ENCODE measurements around the gene MAP3K2. TPM values are rescaled to one million over a fixed set of nuclear protein-coding genes. Genes with fewer than 3 reads are reported as not detected.

Gene MAP3K2
- polyA plus RNA-seq, 1 donor from 2014 or later, result 37.0 TPM

DNA sequence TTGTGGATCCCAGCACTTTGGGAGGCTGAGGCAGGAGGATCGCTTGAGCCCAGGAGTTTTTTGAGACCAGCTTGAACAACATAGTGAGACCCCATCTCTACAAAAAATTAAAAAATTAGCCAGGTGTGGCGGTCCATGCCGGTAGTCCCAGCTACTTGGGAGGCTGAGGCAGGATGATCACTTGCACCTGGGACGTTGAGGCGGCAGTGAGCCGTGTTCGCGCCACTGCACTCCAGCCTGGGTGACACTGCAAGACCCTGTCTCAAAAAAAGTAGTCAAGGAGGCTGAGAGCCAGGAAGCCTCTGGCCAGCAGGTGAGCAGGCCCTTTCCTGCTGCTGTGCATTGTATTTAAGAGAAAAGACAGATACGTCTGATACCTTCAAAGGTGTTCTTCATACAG, 19.3 kb upstream of the MAP3K2 start:
- TF ChIP-seq EP300 (conservative IDR thresholded peaks at IDR 0.05; ENCODE audit: poor library complexity, severe bottlenecking) (no peak), MXI1 (conservative IDR thresholded peaks at IDR 0.05; ENCODE audit: poor library complexity, severe bottlenecking) (no peak), POLR2AphosphoS5 (IDR thresholded peaks at IDR 0.05) (no peak), RAD21 (conservative IDR thresholded peaks at IDR 0.05) (no peak), SMC3 (conservative IDR thresholded peaks at IDR 0.05; ENCODE audit: poor library complexity) (no peak), TAF1 (IDR thresholded peaks at IDR 0.05; ENCODE audit: low read depth) (no peak), EZH2 (IDR thresholded peaks at IDR 0.05; ENCODE audit: borderline replicate concordance, insufficient read depth, low read length, poor library complexity, severe bottlenecking) (no peak)
- TF ChIP-seq, protein P1, sequence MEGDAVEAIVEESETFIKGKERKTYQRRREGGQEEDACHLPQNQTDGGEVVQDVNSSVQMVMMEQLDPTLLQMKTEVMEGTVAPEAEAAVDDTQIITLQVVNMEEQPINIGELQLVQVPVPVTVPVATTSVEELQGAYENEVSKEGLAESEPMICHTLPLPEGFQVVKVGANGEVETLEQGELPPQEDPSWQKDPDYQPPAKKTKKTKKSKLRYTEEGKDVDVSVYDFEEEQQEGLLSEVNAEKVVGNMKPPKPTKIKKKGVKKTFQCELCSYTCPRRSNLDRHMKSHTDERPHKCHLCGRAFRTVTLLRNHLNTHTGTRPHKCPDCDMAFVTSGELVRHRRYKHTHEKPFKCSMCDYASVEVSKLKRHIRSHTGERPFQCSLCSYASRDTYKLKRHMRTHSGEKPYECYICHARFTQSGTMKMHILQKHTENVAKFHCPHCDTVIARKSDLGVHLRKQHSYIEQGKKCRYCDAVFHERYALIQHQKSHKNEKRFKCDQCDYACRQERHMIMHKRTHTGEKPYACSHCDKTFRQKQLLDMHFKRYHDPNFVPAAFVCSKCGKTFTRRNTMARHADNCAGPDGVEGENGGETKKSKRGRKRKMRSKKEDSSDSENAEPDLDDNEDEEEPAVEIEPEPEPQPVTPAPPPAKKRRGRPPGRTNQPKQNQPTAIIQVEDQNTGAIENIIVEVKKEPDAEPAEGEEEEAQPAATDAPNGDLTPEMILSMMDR (IDR thresholded peaks at IDR 0.05; ENCODE audit: poor library complexity, severe bottlenecking), result no peak
- TF ChIP-seq, protein P2, sequence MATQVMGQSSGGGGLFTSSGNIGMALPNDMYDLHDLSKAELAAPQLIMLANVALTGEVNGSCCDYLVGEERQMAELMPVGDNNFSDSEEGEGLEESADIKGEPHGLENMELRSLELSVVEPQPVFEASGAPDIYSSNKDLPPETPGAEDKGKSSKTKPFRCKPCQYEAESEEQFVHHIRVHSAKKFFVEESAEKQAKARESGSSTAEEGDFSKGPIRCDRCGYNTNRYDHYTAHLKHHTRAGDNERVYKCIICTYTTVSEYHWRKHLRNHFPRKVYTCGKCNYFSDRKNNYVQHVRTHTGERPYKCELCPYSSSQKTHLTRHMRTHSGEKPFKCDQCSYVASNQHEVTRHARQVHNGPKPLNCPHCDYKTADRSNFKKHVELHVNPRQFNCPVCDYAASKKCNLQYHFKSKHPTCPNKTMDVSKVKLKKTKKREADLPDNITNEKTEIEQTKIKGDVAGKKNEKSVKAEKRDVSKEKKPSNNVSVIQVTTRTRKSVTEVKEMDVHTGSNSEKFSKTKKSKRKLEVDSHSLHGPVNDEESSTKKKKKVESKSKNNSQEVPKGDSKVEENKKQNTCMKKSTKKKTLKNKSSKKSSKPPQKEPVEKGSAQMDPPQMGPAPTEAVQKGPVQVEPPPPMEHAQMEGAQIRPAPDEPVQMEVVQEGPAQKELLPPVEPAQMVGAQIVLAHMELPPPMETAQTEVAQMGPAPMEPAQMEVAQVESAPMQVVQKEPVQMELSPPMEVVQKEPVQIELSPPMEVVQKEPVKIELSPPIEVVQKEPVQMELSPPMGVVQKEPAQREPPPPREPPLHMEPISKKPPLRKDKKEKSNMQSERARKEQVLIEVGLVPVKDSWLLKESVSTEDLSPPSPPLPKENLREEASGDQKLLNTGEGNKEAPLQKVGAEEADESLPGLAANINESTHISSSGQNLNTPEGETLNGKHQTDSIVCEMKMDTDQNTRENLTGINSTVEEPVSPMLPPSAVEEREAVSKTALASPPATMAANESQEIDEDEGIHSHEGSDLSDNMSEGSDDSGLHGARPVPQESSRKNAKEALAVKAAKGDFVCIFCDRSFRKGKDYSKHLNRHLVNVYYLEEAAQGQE (IDR thresholded peaks at IDR 0.05; ENCODE audit: borderline replicate concordance), result no peak
- no peak overlapping the region for H3K9ac ChIP-seq (ENCODE audit: low read length)
- no peaks in the 10 kb centered on the region for H3K9me3 ChIP-seq (ENCODE audit: low read length)
- no peak overlapping the region for H3K27ac ChIP-seq (ENCODE audit: low read length)
- H2AFZ ChIP-seq (ENCODE audit: low read depth, low read length), result no peak overlapping the region
- H3K79me2 ChIP-seq (replicated peaks; ENCODE audit: insufficient read depth, low read length), result no peaks in the 10 kb centered on the region
- no peaks in the 10 kb centered on the region for H3K9me2 ChIP-seq (ENCODE audit: insufficient read depth, low read length)
- no peaks in the 10 kb centered on the region for H4K20me1 ChIP-seq (ENCODE audit: insufficient read depth)
- H3K4me3 ChIP-seq (ENCODE audit: low read length), result peak overlapping the region; percentile 57
- no peaks in the 10 kb centered on the region for H3K36me3 ChIP-seq (ENCODE audit: insufficient read depth, low read length)
- no peaks in the 10 kb centered on the region for H3K27me3 ChIP-seq (ENCODE audit: insufficient read depth, low read depth, low read length)
- H3K4me2 ChIP-seq (ENCODE audit: low read length), result no peak overlapping the region
- no peaks in the 10 kb centered on the region for H3F3A ChIP-seq (ENCODE audit: insufficient read depth, low read length, poor library complexity, severe bottlenecking)

DNA sequence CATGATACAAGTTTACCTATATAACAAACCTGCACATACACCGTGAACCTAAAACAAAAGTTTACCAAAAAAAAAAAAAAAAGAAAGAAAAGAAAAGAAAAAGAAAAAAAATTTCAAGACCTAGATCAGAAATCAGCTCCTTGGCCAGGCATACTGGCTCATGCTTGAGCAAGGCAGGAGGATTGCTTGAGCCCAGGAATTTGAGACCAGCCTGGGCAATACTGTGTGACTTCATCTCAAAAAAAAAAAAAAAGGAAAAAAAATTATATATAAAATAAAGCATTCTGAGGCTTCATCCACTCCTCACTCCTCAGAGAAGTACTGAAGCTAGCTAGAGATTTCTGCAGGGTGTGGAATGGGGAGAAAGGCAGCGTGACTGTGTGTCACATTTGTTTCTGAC, 18.7 kb upstream of the MAP3K2 start:
- Histone ChIP-seq H3K79me2 (replicated peaks; ENCODE audit: insufficient read depth, low read length) (no peaks in the 10 kb centered on the region), H3K9me3 (ENCODE audit: low read length) (no peaks in the 10 kb centered on the region), H3K27ac (ENCODE audit: low read length) (no peak overlapping the region), H3F3A (ENCODE audit: insufficient read depth, low read length, poor library complexity, severe bottlenecking) (no peaks in the 10 kb centered on the region), H3K36me3 (ENCODE audit: insufficient read depth, low read length) (no peaks in the 10 kb centered on the region), H3K27me3 (ENCODE audit: insufficient read depth, low read depth, low read length) (no peaks in the 10 kb centered on the region), H4K20me1 (ENCODE audit: insufficient read depth) (no peaks in the 10 kb centered on the region), H2AFZ (ENCODE audit: low read depth, low read length) (no peak overlapping the region), H3K9ac (ENCODE audit: low read length) (no peak overlapping the region), H3K4me3 (ENCODE audit: low read length) (no peak overlapping the region), H3K9me2 (ENCODE audit: insufficient read depth, low read length) (no peaks in the 10 kb centered on the region), H3K4me2 (ENCODE audit: low read length) (no peak overlapping the region)
- TF ChIP-seq EP300 (conservative IDR thresholded peaks at IDR 0.05; ENCODE audit: poor library complexity, severe bottlenecking), result no peak
- no peak for TF ChIP-seq MXI1 (conservative IDR thresholded peaks at IDR 0.05; ENCODE audit: poor library complexity, severe bottlenecking)
- no peak for TF ChIP-seq EZH2 (IDR thresholded peaks at IDR 0.05; ENCODE audit: borderline replicate concordance, insufficient read depth, low read length, poor library complexity, severe bottlenecking)
- no peak for TF ChIP-seq POLR2AphosphoS5 (IDR thresholded peaks at IDR 0.05)
- TF ChIP-seq, protein P2 (IDR thresholded peaks at IDR 0.05; ENCODE audit: borderline replicate concordance), result no peak
- no peak for TF ChIP-seq SMC3 (conservative IDR thresholded peaks at IDR 0.05; ENCODE audit: poor library complexity)
- TF ChIP-seq TAF1 (IDR thresholded peaks at IDR 0.05; ENCODE audit: low read depth), result no peak
- no peak for TF ChIP-seq RAD21 (conservative IDR thresholded peaks at IDR 0.05)
- TF ChIP-seq, protein P1 (IDR thresholded peaks at IDR 0.05; ENCODE audit: poor library complexity, severe bottlenecking), result no peak
